Activated CD4-positive, alpha-beta T cell treated with anti-CD3 and anti-CD28 coated beads for 24 hours (primary cell): ENCODE data around the gene GRM8.

Source experiments
- DNase-seq, 2 donors: peaks; one replicate each; pipeline ENCODE4 v3.0.0-alpha.2; 2020; ENCODE audit warnings: low read depth in 2 of 2

GRM8 gene

DNA sequence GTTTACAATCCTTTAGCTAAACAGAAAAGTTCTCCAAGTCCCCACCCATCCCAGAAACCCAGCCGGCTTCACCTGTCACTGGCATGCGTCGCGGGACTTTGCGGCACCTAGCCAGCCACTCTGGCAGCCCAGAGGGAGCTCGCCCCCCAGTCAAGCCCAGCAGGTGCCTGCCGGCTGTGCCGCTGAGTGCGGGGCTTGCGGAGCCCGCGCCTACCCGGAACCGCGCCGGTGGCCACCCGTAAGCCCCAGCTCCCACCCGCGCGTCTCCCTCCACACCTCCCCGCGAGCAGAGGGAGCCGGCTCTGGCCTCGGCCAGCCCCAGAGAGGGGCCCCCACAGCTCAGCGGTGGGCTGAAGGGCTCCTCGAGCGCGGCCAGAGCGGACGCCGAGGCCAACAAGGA, 446.1 kb downstream of the GRM8 start:
- no peak for DNase-seq

- no peak for DNase-seq
These were observed 447.4 kb downstream of the GRM8 start for GRCh38 chr7:126805351-126805750.

- DNase-seq: no peak
These were observed 448.1 kb downstream of the GRM8 start for GRCh38 chr7:126804604-126805003.

- DNase-seq: no peak
These were observed 448.8 kb downstream of the GRM8 start for GRCh38 chr7:126803990-126804389.

DNA sequence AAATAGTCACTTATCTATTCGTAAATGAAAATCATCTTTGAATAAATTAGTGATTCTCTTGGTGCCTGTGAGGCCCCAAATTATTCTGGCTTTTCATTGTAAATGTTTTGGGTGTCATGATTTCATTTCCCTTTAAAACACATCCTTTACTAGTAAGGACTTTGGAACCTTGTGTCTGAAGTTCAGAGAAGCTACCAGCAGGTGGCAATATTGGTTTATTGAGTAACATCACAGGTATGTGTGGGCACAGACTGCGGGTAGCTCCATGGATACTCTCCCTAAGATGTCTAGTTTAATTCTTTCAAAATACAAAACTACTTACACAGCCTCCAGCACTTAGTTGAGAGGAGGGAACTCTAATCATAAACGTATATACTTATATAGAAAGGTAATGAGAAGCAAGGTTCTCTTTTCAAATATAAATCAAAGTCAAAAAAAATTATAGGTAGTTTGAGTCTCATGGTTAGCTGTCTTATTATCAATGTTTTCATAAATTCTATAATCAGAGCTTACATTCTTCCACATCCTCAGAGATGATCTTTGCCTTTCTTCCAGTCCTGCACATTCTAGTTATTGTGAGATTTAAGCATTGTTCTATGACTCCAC, 449.6 kb downstream of the GRM8 start:
- peak in 1 of 2 donors; percentile 25 for DNase-seq

- DNase-seq: no peak
These were observed 451.0 kb downstream of the GRM8 start for GRCh38 chr7:126801733-126802132.

- DNase-seq: no peak
These were observed 453.2 kb downstream of the GRM8 start for GRCh38 chr7:126799541-126799940.

DNA sequence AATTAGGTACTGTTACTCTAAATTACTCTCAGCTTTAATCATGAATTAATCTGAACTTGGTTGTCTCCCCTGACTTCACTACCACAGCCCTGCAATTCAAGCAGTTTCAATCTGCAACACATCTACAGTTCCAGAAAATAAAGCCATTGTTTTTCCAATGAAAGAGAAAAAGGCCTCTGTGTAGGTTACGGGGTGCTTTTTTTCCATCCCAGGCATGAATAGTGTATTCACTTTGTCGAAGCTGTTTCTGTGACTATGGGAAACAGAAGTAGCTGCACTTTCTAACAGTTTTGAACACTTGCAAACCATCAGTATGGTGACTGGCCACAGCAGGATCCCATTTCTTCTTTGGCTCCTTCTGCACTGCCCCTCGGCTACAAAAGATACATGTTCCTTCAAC, 460.2 kb downstream of the GRM8 start:
- DNase-seq: no peak

DNA sequence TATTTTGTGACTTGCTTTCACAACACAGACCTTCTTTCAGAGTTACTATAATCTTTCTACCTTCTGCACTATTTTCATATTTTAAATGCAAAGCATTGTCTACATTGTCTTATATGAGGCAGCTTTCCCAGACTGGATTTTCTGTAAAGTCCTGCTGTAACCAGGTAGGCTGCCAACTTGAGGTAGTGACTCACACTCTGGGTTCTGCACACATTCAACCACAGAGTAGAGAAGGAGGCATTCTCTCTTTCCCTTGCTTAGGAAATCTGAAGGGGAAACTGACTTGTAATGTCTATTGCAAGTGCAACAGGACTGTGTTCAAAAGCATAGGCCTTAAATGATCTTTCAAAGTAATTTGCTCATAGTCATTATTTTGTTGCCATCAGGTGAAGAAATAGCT, 461.4 kb downstream of the GRM8 start:
- no peak for DNase-seq

DNA sequence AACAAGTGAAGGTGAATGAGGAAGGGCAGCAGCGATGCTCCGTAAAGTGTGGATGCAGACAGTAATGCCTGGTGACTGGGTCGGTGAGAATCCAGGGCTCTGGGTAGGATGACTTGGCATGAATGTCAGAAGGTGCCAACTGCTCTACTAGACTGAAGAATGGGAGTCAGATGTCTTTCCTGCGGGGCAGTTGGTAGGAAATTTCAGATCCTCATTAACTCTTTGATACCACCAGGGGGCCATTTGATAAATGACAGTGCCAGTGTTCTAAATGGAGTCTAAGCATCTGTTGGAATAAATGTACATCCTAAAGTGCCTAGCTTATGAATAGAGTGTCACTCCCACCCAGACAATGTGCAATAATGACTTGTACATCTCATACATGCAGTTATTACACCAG, 462.0 kb downstream of the GRM8 start:
- DNase-seq: no peak

DNA sequence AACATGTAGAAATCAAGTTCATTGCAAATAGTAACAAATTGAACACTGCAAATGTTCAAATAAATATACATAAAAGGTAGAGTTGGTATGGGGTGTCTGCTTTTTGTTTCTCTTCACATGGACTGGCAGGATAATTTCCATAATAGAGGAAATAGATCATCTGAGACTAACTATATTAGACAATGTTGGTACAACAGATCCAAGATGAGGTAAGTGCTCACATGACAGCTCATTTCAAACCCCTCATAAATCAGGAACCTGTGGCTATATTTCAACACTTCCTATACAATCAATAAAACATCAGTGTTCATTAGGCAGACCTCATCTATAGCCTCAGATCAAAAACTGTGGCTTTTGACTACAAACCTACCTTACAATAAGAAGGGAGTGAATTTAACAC, 469.1 kb downstream of the GRM8 start:
- DNase-seq: no peak

DNA sequence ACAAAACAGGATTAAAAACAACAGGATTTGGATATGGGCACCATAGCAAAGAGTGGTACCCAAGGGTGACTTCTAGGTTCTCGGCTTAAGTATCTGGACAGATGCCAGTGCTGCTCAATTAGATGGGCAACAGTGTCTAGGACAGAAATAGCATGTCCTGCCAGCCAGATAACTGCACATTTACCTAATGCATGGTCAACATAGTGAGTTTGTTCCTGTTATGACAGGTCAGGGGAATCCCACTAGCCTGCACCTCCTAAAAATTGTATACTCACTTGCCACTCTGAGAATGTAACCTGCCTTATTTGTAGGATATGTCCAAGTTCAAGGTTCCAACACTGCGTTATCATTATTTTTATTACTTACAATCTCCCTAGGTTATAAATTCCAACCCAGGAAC, 471.7 kb downstream of the GRM8 start:
- no peak for DNase-seq

- no peak for DNase-seq
These were observed 474.6 kb downstream of the GRM8 start for GRCh38 chr7:126778101-126778500.

DNA sequence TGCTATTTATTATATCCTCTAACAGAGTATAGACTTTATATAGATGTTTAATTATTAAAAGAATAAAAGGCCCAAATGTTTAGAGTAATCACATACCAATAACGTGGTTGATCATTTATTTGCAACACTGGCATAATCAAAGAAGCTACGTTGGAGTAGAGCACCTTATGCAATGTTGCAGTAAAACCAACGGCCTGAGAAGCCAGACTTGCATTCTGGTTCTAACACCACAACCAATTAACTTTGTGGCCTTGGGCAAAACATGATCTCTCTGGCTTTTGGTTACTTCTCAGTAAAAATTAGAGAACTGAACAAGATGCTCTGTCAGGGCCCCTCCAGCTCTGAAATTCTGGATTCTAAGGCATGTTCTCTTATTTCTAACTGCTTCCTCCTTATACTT, 476.2 kb downstream of the GRM8 start:
- no peak for DNase-seq

- DNase-seq: no peak
These were observed 478.7 kb downstream of the GRM8 start for GRCh38 chr7:126774077-126774476.

DNA sequence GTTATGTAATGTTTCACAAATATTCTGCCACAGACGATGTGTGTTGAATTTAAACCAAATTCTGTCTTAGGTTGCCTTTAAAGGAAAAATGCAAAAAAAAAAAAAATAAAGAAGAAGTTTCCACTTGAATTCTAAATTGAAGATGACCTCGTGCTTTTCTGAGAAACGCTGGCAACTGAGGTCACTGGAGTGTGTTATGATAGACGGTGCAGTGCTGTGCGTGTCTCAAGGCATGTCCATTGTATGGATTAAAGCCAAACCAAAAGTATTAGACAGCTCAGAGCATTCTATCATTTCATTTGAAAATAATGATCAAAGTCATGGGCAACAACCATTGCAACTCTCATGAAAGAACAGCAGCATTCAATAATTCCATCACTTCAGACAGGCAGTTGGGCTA, 483.9 kb downstream of the GRM8 start:
- no peak for DNase-seq

DNA sequence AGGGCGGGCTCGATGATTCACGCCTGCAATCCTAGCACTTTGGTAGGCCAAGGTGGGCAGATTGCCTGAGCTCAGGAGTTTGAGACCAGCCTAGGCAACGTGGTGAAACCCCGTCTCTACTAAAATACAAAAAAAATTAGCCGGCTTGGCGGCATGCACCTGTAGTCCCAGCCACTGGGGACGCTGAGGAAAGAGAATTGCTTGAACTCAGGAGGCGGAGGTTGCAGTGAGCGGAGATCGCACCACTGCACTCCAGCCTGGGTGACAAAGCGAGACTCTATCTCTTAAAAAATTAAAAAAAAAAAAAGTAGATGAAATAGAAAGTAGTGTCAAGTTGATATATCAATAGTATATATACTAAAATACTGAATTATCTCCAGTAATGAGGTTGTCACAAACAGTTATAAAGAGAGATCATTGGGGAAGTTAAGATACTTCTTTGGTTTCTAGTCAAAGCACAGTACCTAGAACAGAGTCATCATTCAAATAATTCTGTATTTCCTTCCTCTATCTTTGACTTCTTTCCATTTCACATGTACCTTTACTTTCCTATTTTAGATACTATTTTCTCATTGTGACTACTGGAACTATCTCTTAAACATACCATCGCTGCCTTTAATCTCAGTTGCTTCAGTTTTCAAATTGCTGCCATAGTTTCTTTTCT, 491.7 kb downstream of the GRM8 start:
- no peak for DNase-seq

DNA sequence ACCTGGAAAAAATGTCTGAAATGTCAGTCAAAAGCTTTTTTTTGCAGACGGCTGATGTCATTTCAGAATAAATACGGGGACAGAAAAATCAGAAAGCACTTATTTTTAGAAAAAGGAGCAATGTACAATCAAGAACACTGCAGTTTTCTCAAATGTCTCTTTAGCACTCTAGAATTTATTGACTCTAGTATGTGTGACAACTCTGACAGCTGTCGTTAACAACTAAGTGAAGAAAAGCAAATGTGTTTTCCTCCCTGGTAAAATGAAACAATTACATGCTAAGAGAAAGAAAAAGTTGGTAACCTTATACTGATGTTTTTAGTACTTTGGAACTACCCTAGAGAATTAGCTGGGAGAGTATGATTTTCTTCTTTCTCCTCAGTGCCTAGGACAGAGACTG, 497.4 kb downstream of the GRM8 start:
- DNase-seq: no peak

DNA sequence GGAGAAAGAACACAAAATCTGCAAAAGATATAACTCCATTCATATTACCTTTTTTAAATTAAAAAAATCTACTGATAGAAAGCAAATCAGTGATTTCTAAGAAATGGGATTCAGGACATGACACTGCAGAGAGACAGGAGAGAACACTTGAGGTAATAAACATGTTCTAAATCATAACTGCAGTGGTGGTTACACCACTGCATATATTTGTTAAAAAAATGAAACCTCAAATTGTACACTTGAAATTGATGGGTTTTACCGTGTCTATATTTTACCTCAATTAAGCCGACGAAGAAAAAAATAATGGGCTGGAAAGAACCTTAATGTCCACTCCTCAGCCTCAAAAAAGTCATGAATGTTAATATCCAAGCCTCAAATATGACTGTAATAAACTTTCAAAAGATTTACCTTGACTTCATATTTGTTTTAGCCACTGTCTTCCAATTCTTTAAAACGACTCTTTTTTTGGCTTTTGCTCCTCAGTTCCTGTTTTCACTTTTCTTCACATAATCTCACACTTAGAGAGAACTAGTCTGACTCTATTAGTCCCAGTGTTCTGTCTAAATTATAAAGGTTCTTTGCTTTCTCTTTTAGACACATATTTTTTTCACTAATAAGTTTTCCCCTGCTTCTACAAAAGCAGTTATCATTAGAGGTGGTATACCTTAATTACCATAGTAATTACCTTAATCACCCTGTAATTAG, 502.4 kb downstream of the GRM8 start:
- DNase-seq: no peak

DNA sequence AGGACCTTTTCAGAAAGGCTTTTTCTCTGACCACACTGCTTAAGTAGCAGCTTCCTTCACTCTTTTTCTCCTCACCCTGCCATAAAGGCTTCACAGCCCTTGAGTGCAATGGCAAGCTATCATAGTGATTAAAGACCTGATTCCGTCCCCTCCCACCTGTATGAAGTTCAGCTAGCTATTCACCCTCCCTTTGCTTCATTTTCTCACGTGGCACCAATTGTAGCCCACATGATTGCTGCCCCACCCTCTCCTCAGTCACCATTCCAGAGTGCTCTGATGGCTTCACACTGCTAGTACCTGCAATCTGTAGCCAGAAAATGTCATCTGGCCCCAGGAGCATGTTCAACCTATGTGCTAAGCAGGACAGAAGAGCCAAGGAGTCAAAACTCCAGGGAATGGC, 523.8 kb downstream of the GRM8 start:
- DNase-seq: no peak

- DNase-seq: no peak
These were observed 524.8 kb downstream of the GRM8 start for GRCh38 chr7:126727930-126728391.

DNA sequence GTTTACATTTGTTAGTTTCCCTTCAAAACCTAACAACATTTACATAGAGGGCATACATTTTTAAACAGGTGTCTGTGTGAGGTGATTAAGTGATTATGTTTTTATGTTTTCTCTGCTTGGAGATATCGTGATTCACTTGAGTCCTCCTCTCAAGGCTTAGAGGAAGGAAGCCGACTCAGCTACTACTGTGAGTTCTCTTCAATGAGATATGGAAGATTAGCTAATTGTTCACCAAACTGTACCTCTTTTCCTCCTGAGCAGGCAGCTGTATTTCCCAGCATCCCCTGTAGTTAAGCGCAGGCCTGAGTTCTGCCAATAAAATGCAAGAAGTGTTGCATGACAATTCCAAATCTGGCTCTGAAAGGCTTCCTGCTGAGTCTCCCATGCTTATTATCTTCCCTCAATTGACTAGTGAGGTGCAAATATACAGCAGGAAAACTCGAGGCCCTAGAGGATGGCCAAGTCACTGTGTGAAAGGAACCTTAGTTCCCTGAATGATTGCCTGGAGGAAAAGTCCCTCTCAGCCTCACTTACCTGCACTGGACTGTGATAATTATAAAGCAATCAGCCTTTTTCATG, 528.7 kb downstream of the GRM8 start:
- no peak for DNase-seq

- DNase-seq: no peak
These were observed 532.5 kb downstream of the GRM8 start for GRCh38 chr7:126720232-126720631.
